Superior temporal gyrus (tissue), 1 donor: ENCODE measurements around the gene PROC.
"Not testable (repeated sequence)": the region's sequence is repeated elsewhere in the genome, so short reads cannot be mapped to it uniquely, and the experiment has no call there.

Experiments used
- DNase-seq: peaks from one replicate; pipeline ENCODE4 v3.0.0-alpha.2; 2016; ENCODE audit errors: extremely low spot score

PROC gene

GRCh38 chr2:127394492-127394891, 23.7 kb upstream of the PROC start:
- DNase-seq = no peak

GRCh38 chr2:127397568-127398238, 20.5 kb upstream of the PROC start:
- no peak for DNase-seq

GRCh38 chr2:127398239-127398590, 20.0 kb upstream of the PROC start:
- DNase-seq = no peak

GRCh38 chr2:127400533-127400896, 17.7 kb upstream of the PROC start:
- no peak for DNase-seq

- DNase-seq = no peak
Measured at GRCh38 chr2:127400897-127401756, 17.1 kb upstream of the PROC start.

- no peak for DNase-seq
Measured at GRCh38 chr2:127401757-127402695, 16.2 kb upstream of the PROC start.

- no peak for DNase-seq
Measured at GRCh38 chr2:127403460-127403859, 14.8 kb upstream of the PROC start.

- DNase-seq = no peak
Measured at GRCh38 chr2:127404466-127405254, 13.6 kb upstream of the PROC start.

GRCh38 chr2:127405255-127405610, 13.0 kb upstream of the PROC start:
- DNase-seq = no peak

- no peak for DNase-seq
Measured at GRCh38 chr2:127406454-127406853, 11.8 kb upstream of the PROC start.

GRCh38 chr2:127407091-127407490, 11.1 kb upstream of the PROC start:
- DNase-seq = no peak

- no peak for DNase-seq
Measured at GRCh38 chr2:127407661-127408003, 10.6 kb upstream of the PROC start.

GRCh38 chr2:127408004-127408806, 10.0 kb upstream of the PROC start:
- peak; percentile 84 for DNase-seq

GRCh38 chr2:127408807-127409099, 9.5 kb upstream of the PROC start:
- DNase-seq = no peak

GRCh38 chr2:127409716-127410115, 8.5 kb upstream of the PROC start:
- not testable (repeated sequence) for DNase-seq

GRCh38 chr2:127410871-127411652, 7.2 kb upstream of the PROC start:
- DNase-seq = peak; percentile 44

- peak; percentile 47 for DNase-seq
Measured at GRCh38 chr2:127411653-127412369, 6.4 kb upstream of the PROC start.

- DNase-seq = no peak
Measured at GRCh38 chr2:127413200-127413599, 5.0 kb upstream of the PROC start.

GRCh38 chr2:127413782-127414637, 4.2 kb upstream of the PROC start:
- DNase-seq = no peak
